Natural killer cell (primary cell): Measurements from ENCODE around the gene TPD52L2. TPM values are rescaled to one million over a fixed set of nuclear protein-coding genes. Genes with fewer than 3 reads are reported as not detected.
A peak's percentile ranks its signal among the peaks of the same experiment; 100 is the strongest.
"Not testable (repeated sequence)": the region's sequence is repeated elsewhere in the genome, so short reads cannot be mapped to it uniquely, and the experiment has no call there.

ENCODE experiments used
- ATAC-seq, 3 donors: fragments of 150-1000 bp in 2 of 3; fragments of 200-7000 bp in 1 of 3; cut with Tn5 transposase; 1 replicate in 1 of 3; 2 replicates in 2 of 3; pipeline ENCODE4 v1.10.0; 2021; ENCODE audit warnings: mild to moderate bottlenecking in 2 of 3, moderate library complexity in 2 of 3
- DNase-seq, 2 donors: peaks; one replicate each; pipeline versions ENCODE4 v3.0.0 to v3.0.0-alpha.2; 2013 to 2021; ENCODE audit warnings: mixed read lengths in 1 of 2
- H3K27ac ChIP-seq: one replicate; pipeline ENCODE4 v1.5.1; 2013; ENCODE audit warnings: mild to moderate bottlenecking, low read length
- H3K27me3 ChIP-seq: one replicate; pipeline ENCODE4 v1.6.1; 2013; ENCODE audit warnings: low read length; ENCODE audit not compliant: control insufficient read depth, insufficient read depth
- H3K36me3 ChIP-seq: one replicate; pipeline ENCODE4 v1.6.1; 2013; ENCODE audit warnings: low read length; ENCODE audit not compliant: control insufficient read depth, insufficient read depth
- H3K4me1 ChIP-seq: one replicate; pipeline ENCODE4 v1.6.1; 2013; ENCODE audit warnings: low read length; ENCODE audit not compliant: control insufficient read depth, insufficient read depth
- H3K4me3 ChIP-seq: one replicate; pipeline ENCODE4 v1.5.1; 2013; ENCODE audit warnings: low read length
- H3K9me3 ChIP-seq: one replicate; pipeline ENCODE4 v1.6.1; 2013; ENCODE audit warnings: low read length; ENCODE audit not compliant: control insufficient read depth, insufficient read depth
- H3K27ac Mint-ChIP-seq, 2 donors: one replicate each; pipeline ENCODE4 v1.8.0; 2022; ENCODE audit warnings: mild to moderate bottlenecking in 2 of 2, mixed read lengths in 2 of 2, moderate library complexity in 1 of 2
- H3K27me3 Mint-ChIP-seq, 2 donors: one replicate each; pipeline ENCODE4 v1.8.0; 2022; ENCODE audit warnings: low read depth in 2 of 2, mixed read lengths in 2 of 2
- H3K36me3 Mint-ChIP-seq: one replicate; pipeline ENCODE4 v1.8.0; 2022; ENCODE audit warnings: mixed read lengths
- H3K4me1 Mint-ChIP-seq, 2 donors: one replicate each; pipeline ENCODE4 v1.8.0; 2022; ENCODE audit warnings: mixed read lengths in 2 of 2
- H3K4me3 Mint-ChIP-seq: one replicate; pipeline ENCODE4 v1.8.0; 2022; ENCODE audit warnings: mild to moderate bottlenecking, moderate library complexity, mixed read lengths
- H3K9me3 Mint-ChIP-seq, 2 donors: one replicate each; pipeline ENCODE4 v1.8.0; 2022; ENCODE audit warnings: mixed read lengths in 2 of 2
- WGBS: methylation state at CpG from one replicate; pipeline ENCODE4 v1.1.7; 2013; ENCODE audit warnings: missing lambda C conversion rate; ENCODE audit not compliant: insufficient coverage; 5-methylcytosine and 5-hydroxymethylcytosine counted together
- intact Hi-C: fragments of 100-400 bp; cut with micrococcal nuclease; formaldehyde crosslinking; loops from one replicate; pipeline ENCODE4 v1.14.2; 2022
- total RNA-seq, 4 donors: library from RNA; stranded (reverse); fragments of 120-200 nt in 1 of 4; gene quantifications; one replicate each; pipeline versions ENCODE4 v1.2.3 to v1.2.4, GENCODE V29; 2013 to 2022
- TF ChIP-seq, protein P1 (sequence below): fragments of 200-600 bp; IDR thresholded peaks from one replicate; pipeline ENCODE4 v1.8.0; 2022; ENCODE audit warnings: antibody characterized with exemption

The TPD52L2 gene
- total RNA-seq, 3 donors from 2014 or later (not counting 1 experiment from before 2014, with no cell fraction given) = 36.8 to 47.2 (median 45.1) TPM

DNA sequence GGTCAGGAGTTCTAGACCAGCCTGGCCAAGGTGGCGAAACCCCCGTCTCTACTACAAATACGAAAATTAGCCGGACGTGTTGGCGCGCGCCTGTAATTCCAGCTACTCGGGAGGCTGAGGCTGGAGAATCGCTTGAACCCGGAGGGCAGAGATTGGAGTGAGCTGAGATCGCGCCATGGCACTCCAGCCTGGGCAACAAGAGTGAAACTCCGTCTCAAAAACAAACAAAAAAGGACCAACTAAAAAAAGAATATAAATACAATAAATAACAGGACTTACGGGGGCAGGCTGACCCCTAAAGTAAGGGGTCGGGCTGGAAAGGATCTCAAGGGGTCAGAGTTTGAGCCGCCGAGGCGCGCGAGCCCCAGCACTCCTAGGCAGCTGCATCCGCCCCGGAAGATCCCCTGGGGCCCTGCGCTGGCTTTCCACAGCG, 509 bp upstream of the TPD52L2 start:
- peaks cover 38% of the 10 kb centered on the region for H3K4me1 ChIP-seq
- ATAC-seq (peak in 2 of 3 donors; percentile 0 to 1), DNase-seq (no peak)
- no peaks in the 10 kb centered on the region for H3K9me3 ChIP-seq
- TF ChIP-seq, protein P1, sequence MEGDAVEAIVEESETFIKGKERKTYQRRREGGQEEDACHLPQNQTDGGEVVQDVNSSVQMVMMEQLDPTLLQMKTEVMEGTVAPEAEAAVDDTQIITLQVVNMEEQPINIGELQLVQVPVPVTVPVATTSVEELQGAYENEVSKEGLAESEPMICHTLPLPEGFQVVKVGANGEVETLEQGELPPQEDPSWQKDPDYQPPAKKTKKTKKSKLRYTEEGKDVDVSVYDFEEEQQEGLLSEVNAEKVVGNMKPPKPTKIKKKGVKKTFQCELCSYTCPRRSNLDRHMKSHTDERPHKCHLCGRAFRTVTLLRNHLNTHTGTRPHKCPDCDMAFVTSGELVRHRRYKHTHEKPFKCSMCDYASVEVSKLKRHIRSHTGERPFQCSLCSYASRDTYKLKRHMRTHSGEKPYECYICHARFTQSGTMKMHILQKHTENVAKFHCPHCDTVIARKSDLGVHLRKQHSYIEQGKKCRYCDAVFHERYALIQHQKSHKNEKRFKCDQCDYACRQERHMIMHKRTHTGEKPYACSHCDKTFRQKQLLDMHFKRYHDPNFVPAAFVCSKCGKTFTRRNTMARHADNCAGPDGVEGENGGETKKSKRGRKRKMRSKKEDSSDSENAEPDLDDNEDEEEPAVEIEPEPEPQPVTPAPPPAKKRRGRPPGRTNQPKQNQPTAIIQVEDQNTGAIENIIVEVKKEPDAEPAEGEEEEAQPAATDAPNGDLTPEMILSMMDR = no peak
- peak overlapping the region; percentile 99 for H3K4me3 ChIP-seq
- no peaks in the 10 kb centered on the region for H3K9me3 Mint-ChIP-seq
- H3K36me3 Mint-ChIP-seq = no peaks in the 10 kb centered on the region
- H3K27me3 ChIP-seq = no peaks in the 10 kb centered on the region
- peaks cover 11% of the 10 kb centered on the region for H3K36me3 ChIP-seq
- peak overlapping the region; percentile 85 for H3K27ac ChIP-seq
- H3K27me3 Mint-ChIP-seq = no peaks in the 10 kb centered on the region
- peak overlapping the region; percentile 96 for H3K4me3 Mint-ChIP-seq
- WGBS = under 1% methylated on average over 25 of the region's 25 CpGs
- intact Hi-C loops = loop anchor here (2.0 kb wide), 1 partner anchor 326 kb away; no protein-coding TSS in a partner anchor
- H3K27ac Mint-ChIP-seq = peak overlapping the region; percentile 91 to 95
- peaks cover 26 to 36% of the 10 kb centered on the region in 2 donors for H3K4me1 Mint-ChIP-seq

DNA sequence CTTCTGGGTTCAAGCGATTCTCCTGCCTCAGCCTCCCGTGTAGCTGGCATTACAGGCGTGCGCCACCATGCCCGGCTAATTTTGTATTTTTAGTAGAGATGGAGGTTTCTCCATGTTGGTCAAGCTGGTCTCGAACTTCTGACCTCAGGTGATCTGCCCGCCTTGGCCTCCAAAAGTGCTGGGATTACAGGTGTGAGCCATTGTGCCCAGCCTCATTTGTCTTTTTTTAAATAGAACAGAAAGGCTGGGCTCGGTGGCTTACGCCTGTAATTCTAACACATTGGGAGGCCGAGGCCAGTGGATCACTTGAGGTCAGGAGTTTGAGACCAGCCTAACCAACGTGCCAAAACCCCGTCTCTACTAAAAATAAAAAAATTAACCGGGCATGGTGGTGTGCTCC, 2.0 kb downstream of the TPD52L2 start:
- intact Hi-C loops, H3K27ac ChIP-seq, ATAC-seq, DNase-seq, H3K27ac Mint-ChIP-seq, H3K36me3 Mint-ChIP-seq, H3K27me3 ChIP-seq, H3K9me3 Mint-ChIP-seq, H3K27me3 Mint-ChIP-seq, H3K9me3 ChIP-seq, H3K4me3 ChIP-seq: not testable (repeated sequence)
- H3K4me1 Mint-ChIP-seq = peaks cover 26 to 30% of the 10 kb centered on the region in 2 donors
- Histone ChIP-seq H3K4me1 (peaks cover 34% of the 10 kb centered on the region), H3K36me3 (peaks cover 16% of the 10 kb centered on the region)
- H3K4me3 Mint-ChIP-seq = peak overlapping the region; percentile 52
- WGBS = 80% methylated on average over 13 of the region's 13 CpGs

DNA sequence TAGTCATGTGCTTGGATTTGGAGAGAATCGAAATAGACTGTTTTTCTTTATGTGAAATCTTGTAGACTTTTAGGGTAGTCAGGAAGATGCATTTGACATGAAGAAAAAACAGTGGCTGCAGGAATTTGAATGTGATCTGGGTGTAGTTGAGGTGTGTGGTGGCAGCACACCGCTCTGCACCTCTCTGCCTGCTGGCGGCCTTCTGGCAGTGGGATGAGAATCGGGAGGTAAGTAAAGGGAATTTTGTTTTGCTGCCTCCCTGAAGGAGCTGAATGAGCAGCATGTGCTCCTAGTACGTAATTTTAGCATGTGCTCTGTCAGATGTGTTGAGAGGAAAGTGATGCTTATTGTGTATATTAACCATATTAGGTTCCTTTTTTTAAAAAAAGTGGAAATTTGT, 3.2 kb downstream of the TPD52L2 start:
- ATAC-seq (no peak), DNase-seq (no peak)
- no peak overlapping the region for H3K27ac Mint-ChIP-seq
- no peak overlapping the region for H3K27ac ChIP-seq
- H3K4me3 Mint-ChIP-seq = no peak overlapping the region
- no peaks in the 10 kb centered on the region for H3K27me3 Mint-ChIP-seq
- WGBS = 94% methylated on average over 5 of the region's 5 CpGs
- peaks cover 27% of the 10 kb centered on the region for H3K4me1 ChIP-seq
- no peaks in the 10 kb centered on the region for H3K9me3 Mint-ChIP-seq
- H3K9me3 ChIP-seq = no peaks in the 10 kb centered on the region
- TF ChIP-seq, protein P1 = no peak
- no peaks in the 10 kb centered on the region for H3K36me3 Mint-ChIP-seq
- H3K27me3 ChIP-seq = no peaks in the 10 kb centered on the region
- peaks cover 18% of the 10 kb centered on the region for H3K36me3 ChIP-seq
- H3K4me1 Mint-ChIP-seq = peaks cover 23 to 26% of the 10 kb centered on the region in 2 donors
- H3K4me3 ChIP-seq = no peak overlapping the region
- intact Hi-C loops = no loop called here

DNA sequence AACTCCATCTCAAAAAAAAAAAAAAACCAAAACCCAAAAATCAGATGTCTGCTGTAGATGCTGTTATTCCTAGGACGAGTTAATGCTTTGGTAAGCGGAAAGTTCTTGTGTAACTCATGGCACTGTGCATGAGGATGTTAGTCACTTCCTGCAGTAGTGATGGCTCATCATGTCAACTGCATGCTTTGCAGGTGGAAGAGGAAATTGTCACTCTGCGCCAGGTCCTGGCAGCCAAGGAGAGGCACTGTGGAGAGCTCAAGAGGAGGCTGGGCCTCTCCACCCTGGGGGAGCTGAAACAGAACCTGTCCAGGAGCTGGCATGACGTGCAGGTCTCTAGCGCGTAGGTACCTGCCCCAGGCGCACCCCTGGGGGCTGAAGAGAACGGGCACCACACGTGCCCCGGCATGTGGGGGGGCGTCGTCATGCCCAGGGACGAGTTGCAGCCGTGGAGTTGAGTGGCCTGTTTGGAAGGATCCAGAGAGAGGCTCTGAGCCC, 8.5 kb downstream of the TPD52L2 start:
- H3K4me3 Mint-ChIP-seq = no peak overlapping the region

DNA sequence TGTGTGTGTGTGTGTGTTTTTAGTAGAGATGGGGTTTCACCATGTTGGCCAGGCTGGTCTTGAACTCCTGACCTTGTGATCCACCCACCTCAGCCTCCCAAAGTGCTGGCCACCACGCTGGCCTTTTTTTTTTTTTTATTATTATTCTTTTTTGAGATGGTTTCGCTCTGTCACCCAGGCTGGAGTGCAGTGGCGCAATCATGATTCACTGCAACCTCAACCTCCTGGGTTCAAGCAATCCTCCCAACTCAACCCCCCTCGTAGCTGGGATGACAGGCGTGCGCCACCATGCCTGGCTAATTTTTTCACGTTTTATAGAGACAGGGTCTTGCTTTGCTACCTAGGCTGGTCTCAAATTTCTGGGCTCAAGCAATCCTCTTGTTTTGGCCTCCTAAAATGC, 9.2 kb downstream of the TPD52L2 start:
- H3K4me3 ChIP-seq, H3K27me3 ChIP-seq, H3K27ac Mint-ChIP-seq, intact Hi-C loops, H3K9me3 Mint-ChIP-seq, H3K27me3 Mint-ChIP-seq, H3K27ac ChIP-seq, H3K4me1 ChIP-seq, H3K9me3 ChIP-seq, ATAC-seq, H3K4me3 Mint-ChIP-seq, DNase-seq: not testable (repeated sequence)
- H3K36me3 ChIP-seq = peaks cover 55% of the 10 kb centered on the region
- Mint-ChIP-seq H3K4me1 (peaks cover 0 to 11% of the 10 kb centered on the region in 2 donors), H3K36me3 (peaks cover 10% of the 10 kb centered on the region)
- 96% methylated on average over 6 of the region's 7 CpGs for WGBS

More for the DNA sequence above, 8.5 kb downstream of the TPD52L2 start:
- H3K9me3 Mint-ChIP-seq = no peaks in the 10 kb centered on the region
- peak overlapping the region in 1 of 2 donors; percentile 76 for H3K27ac Mint-ChIP-seq
- H3K27me3 ChIP-seq = no peaks in the 10 kb centered on the region
- TF ChIP-seq, protein P1 = no peak
- DNase-seq = peak in 1 of 2 donors; percentile 32
- no peak overlapping the region for H3K4me3 ChIP-seq
- ATAC-seq = peak in 2 of 3 donors; percentile 40 to 74
- H3K27ac ChIP-seq = peak overlapping the region; percentile 37
- intact Hi-C loops = no loop called here
- H3K9me3 ChIP-seq = no peaks in the 10 kb centered on the region
- H3K36me3 Mint-ChIP-seq = peaks cover 10% of the 10 kb centered on the region
- WGBS = 92% methylated on average over 14 of the region's 14 CpGs
- H3K4me1 Mint-ChIP-seq = peaks cover 0 to 11% of the 10 kb centered on the region in 2 donors
- no peaks in the 10 kb centered on the region for H3K4me1 ChIP-seq
- no peaks in the 10 kb centered on the region for H3K27me3 Mint-ChIP-seq
- H3K36me3 ChIP-seq = peaks cover 58% of the 10 kb centered on the region
